Stimulated activated CD4-positive, alpha-beta T cell treated with anti-CD3 and anti-CD28 coated beads, Interleukin-2, amount 100 ng/mL, for 24 hours (primary cell): ENCODE data around the gene SVBP.

Experiments
- DNase-seq, 2 donors: peaks; one replicate each; pipeline ENCODE4 v3.0.0-alpha.2; 2020

Gene SVBP

GRCh38 chr1:42759114-42759513 is 58.1 kb downstream of the SVBP start:
- no peak for DNase-seq

DNA sequence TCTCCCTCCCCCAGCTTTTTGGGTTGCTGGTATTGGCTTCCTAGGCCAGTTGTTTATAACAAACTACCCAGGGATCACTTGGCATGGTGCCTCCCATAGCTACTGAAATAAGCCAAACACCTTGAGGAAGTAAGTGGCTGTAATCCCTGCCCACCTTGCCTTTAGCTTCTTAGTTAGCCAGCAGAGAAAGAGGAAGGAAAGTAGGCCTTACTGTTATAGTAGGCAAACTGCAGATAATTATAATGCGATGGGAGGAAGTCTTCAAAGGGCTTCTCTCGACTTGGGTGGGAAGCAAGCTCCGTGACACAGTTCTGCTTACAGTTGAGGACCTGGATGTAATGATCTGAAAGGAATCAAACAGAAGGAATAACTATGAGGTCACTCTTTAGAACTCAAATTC is 58.6 kb downstream of the SVBP start:
- no peak for DNase-seq

DNA sequence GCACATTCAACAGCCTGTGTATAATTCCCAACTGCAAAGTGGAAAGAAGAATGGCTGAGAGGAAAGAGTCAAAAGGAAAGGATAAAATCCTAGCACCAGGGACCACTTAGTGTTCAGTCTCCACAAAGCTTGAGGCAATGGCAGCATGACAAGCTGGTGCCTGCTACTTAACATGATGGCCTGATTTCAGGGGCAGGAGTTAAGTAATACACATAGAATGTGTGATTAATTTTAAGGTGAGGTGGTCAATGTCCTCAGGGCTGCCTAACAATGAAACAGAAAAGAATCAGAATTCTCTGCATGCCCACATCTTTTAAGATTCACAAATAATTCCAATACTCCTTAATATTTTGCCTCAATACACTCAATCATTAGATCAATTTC is 59.3 kb downstream of the SVBP start:
- no peak for DNase-seq
